ENCODE measurements around the gene B4GALNT2.

B4GALNT2 gene

GRCh38 chr17:49216482-49216881 lies 83.9 kb downstream of the B4GALNT2 start:
- DNase-seq = no peak

- DNase-seq = no peak
Measured at GRCh38 chr17:49216953-49217650, 84.5 kb downstream of the B4GALNT2 start.

- no peak for DNase-seq
Measured at GRCh38 chr17:49217651-49218413, 85.3 kb downstream of the B4GALNT2 start.

GRCh38 chr17:49218941-49219913 lies 86.7 kb downstream of the B4GALNT2 start:
- DNase-seq = no peak

- no peak for DNase-seq
Measured at GRCh38 chr17:49219987-49220386, 87.4 kb downstream of the B4GALNT2 start.

- DNase-seq = no peak
Measured at GRCh38 chr17:49223168-49223516, 90.6 kb downstream of the B4GALNT2 start.

- DNase-seq = peak; percentile 43
Measured at GRCh38 chr17:49223517-49224197, 91.1 kb downstream of the B4GALNT2 start.

- DNase-seq = no peak
Measured at GRCh38 chr17:49224198-49224996, 91.8 kb downstream of the B4GALNT2 start.

- no peak for DNase-seq
Measured at GRCh38 chr17:49224997-49225337, 92.4 kb downstream of the B4GALNT2 start.

GRCh38 chr17:49225554-49226236 lies 93.1 kb downstream of the B4GALNT2 start:
- no peak for DNase-seq
